NB4 (cell line): ENCODE measurements around the gene GRIA1.

Source experiments
- CTCF ChIP-seq: IDR thresholded peaks from one replicate; pipeline ENCODE4 v1.5.1; 2012; ENCODE audit warnings: low read depth, low read length
- MYC ChIP-seq: IDR thresholded peaks from 2 replicates; pipeline ENCODE4 v1.6.1; 2011; ENCODE audit warnings: low read depth, low read length
- POLR2A ChIP-seq: IDR thresholded peaks from 2 replicates; pipeline ENCODE4 v1.6.1; 2011; ENCODE audit warnings: mild to moderate bottlenecking; ENCODE audit not compliant: insufficient read length; ENCODE audit errors: extremely low read depth
- TF ChIP-seq, protein P1 (sequence below): IDR thresholded peaks from 2 replicates; pipeline ENCODE4 v1.6.1; 2011; ENCODE audit warnings: low read depth, low read length

- TF ChIP-seq CTCF (no peak), POLR2A (no peak), MYC (no peak)
- TF ChIP-seq, protein P1, sequence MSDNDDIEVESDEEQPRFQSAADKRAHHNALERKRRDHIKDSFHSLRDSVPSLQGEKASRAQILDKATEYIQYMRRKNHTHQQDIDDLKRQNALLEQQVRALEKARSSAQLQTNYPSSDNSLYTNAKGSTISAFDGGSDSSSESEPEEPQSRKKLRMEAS, result no peak
Measured at GRCh38 chr5:153765987-153766386, 275.5 kb downstream of the GRIA1 start.
